ENCODE results near the gene NPBWR2. TPM values are rescaled to one million over a fixed set of nuclear protein-coding genes. Genes with fewer than 3 reads are reported as not detected.

Gene NPBWR2
- total and polyA plus RNA-seq, 4 donors, result not detected

DNA sequence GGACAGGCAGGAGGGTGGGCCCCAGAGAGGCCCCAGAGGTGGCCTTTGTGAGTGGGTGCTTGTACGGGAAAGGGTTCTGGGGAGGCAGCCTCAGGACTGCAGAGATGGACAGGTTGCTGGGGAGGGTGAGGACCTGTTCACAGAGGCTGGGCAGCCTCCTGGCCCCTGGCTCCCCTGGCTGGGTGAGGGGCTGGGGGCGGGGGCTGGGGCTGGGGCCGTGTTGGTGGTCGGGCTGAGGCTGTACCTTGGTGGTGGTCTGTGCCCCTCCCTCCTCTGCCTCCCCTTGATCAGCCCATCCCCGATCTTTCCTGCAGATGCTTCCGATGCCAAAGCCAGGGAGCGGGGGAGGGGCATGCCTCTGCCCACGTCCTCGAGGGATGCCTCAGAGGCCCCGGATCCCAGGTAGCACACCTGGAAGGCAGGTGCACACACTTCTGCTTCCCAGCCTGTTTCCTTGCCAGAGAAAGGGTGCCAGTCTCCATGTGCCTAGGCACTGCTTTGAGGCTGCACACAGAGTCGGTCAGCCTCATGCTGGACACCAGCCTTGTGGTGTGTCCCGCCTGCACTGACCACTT, 39.5 kb downstream of the NPBWR2 start:
- no peak for DNase-seq (ENCODE audit: low spot score)
- Histone ChIP-seq H3K4me1 (ENCODE audit: control insufficient read depth in 4 of 4, insufficient read depth in 4 of 4, low read length in 3 of 4) (peaks cover 24 to 56% (median 47%) of the 10 kb centered on the region in 4 donors), H3K36me3 (ENCODE audit: control insufficient read depth in 4 of 4, insufficient read depth in 3 of 4, low read depth in 1 of 4, low read length in 3 of 4) (peaks cover 0 to 6% (median 0%) of the 10 kb centered on the region in 4 donors), H3K4me3 (ENCODE audit: low read depth in 1 of 3, low read length in 3 of 3) (no peak overlapping the region), H3K27me3 (ENCODE audit: control insufficient read depth in 4 of 4, insufficient read depth in 4 of 4, low read length in 3 of 4) (no peaks in the 10 kb centered on the region), H3K27ac (ENCODE audit: low read depth in 1 of 2, low read length in 2 of 2) (no peak overlapping the region), H3K9me3 (ENCODE audit: control insufficient read depth in 4 of 4, low read length in 3 of 4) (no peaks in the 10 kb centered on the region), H3K9ac (ENCODE audit: low read depth in 1 of 2, low read length in 2 of 2) (no peak overlapping the region)
- 84% methylated on average over 12 of the region's 12 CpGs for WGBS
- TF ChIP-seq RAD21 (IDR thresholded peaks at IDR 0.05) (no peak), SP1 (IDR thresholded peaks at IDR 0.05) (no peak), NR2F2 (IDR thresholded peaks at IDR 0.05) (no peak), HNF4G (IDR thresholded peaks at IDR 0.05) (no peak), RXRA (IDR thresholded peaks at IDR 0.05) (no peak), EGR1 (IDR thresholded peaks at IDR 0.05; ENCODE audit: low read depth in 2 of 2) (no peak), GABPA (IDR thresholded peaks at IDR 0.05 in 1 of 2, conservative IDR thresholded peaks at IDR 0.05 in 1 of 2) (no peak), ATF3 (IDR thresholded peaks at IDR 0.05) (no peak), TAF1 (conservative IDR thresholded peaks at IDR 0.05) (no peak), FOXA1 (IDR thresholded peaks at IDR 0.05) (no peak), JUND (IDR thresholded peaks at IDR 0.05) (no peak)
- TF ChIP-seq, protein P1, sequence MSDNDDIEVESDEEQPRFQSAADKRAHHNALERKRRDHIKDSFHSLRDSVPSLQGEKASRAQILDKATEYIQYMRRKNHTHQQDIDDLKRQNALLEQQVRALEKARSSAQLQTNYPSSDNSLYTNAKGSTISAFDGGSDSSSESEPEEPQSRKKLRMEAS (IDR thresholded peaks at IDR 0.05), result no peak
- TF ChIP-seq, protein P2, sequence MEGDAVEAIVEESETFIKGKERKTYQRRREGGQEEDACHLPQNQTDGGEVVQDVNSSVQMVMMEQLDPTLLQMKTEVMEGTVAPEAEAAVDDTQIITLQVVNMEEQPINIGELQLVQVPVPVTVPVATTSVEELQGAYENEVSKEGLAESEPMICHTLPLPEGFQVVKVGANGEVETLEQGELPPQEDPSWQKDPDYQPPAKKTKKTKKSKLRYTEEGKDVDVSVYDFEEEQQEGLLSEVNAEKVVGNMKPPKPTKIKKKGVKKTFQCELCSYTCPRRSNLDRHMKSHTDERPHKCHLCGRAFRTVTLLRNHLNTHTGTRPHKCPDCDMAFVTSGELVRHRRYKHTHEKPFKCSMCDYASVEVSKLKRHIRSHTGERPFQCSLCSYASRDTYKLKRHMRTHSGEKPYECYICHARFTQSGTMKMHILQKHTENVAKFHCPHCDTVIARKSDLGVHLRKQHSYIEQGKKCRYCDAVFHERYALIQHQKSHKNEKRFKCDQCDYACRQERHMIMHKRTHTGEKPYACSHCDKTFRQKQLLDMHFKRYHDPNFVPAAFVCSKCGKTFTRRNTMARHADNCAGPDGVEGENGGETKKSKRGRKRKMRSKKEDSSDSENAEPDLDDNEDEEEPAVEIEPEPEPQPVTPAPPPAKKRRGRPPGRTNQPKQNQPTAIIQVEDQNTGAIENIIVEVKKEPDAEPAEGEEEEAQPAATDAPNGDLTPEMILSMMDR (IDR thresholded peaks at IDR 0.05; ENCODE audit: low read depth, low read length, missing input control), result no peak
- TF ChIP-seq, protein P3, sequence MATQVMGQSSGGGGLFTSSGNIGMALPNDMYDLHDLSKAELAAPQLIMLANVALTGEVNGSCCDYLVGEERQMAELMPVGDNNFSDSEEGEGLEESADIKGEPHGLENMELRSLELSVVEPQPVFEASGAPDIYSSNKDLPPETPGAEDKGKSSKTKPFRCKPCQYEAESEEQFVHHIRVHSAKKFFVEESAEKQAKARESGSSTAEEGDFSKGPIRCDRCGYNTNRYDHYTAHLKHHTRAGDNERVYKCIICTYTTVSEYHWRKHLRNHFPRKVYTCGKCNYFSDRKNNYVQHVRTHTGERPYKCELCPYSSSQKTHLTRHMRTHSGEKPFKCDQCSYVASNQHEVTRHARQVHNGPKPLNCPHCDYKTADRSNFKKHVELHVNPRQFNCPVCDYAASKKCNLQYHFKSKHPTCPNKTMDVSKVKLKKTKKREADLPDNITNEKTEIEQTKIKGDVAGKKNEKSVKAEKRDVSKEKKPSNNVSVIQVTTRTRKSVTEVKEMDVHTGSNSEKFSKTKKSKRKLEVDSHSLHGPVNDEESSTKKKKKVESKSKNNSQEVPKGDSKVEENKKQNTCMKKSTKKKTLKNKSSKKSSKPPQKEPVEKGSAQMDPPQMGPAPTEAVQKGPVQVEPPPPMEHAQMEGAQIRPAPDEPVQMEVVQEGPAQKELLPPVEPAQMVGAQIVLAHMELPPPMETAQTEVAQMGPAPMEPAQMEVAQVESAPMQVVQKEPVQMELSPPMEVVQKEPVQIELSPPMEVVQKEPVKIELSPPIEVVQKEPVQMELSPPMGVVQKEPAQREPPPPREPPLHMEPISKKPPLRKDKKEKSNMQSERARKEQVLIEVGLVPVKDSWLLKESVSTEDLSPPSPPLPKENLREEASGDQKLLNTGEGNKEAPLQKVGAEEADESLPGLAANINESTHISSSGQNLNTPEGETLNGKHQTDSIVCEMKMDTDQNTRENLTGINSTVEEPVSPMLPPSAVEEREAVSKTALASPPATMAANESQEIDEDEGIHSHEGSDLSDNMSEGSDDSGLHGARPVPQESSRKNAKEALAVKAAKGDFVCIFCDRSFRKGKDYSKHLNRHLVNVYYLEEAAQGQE (IDR thresholded peaks at IDR 0.05), result no peak
- TF ChIP-seq, protein P4, sequence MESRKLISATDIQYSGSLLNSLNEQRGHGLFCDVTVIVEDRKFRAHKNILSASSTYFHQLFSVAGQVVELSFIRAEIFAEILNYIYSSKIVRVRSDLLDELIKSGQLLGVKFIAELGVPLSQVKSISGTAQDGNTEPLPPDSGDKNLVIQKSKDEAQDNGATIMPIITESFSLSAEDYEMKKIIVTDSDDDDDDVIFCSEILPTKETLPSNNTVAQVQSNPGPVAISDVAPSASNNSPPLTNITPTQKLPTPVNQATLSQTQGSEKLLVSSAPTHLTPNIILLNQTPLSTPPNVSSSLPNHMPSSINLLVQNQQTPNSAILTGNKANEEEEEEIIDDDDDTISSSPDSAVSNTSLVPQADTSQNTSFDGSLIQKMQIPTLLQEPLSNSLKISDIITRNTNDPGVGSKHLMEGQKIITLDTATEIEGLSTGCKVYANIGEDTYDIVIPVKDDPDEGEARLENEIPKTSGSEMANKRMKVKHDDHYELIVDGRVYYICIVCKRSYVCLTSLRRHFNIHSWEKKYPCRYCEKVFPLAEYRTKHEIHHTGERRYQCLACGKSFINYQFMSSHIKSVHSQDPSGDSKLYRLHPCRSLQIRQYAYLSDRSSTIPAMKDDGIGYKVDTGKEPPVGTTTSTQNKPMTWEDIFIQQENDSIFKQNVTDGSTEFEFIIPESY (IDR thresholded peaks at IDR 0.05), result no peak

Data from liver (tissue), 9 donors.